Measurements from ENCODE around the gene ROBO1. TPM values are rescaled to one million over a fixed set of nuclear protein-coding genes. Genes with fewer than 3 reads are reported as not detected.

The ROBO1 gene
- total RNA-seq, 1 experiment from 2014 or later = 73.4 TPM

DNA sequence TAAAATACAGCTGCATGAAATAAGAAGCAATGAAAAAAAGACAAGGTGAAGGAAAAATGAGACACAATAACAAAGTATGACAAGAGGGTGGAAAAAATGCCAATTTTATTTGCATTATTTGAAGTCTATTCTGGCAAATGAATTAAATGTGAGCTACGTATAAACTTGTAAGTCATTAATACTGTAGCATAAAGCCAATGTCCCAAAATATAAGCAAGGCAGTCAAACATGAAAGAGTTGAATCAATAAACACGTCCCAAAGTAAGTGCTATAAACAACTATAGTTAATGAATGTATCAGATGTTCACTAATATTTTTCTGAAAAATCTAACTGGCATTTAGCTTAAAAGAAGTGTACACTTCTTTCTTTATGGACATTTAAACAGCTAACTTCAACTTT lies 481.9 kb downstream of the ROBO1 start:
- H3K4me3 ChIP-seq = no peak overlapping the region

DNA sequence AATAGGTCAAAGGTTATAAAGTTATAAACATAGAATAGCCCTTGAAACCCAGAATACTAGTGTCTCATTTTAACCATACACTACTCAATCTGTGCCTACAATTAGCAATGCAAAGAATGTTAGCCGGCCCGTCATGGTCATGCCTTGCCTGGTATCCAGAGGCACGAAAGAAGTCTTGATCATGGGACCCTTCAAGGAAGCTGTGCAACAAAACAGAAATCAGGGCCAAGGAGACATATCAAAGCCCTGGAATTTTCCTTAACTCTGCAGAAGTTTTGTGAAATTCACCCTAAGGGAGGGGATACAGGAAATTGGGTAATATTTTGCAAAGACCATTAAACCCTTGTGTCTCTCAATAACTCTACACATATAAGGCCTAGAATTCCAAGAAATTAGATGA lies 482.4 kb downstream of the ROBO1 start:
- Histone ChIP-seq H3K9me3 (replicated peaks) (no peaks in the 10 kb centered on the region), H3K4me1 (no peaks in the 10 kb centered on the region), H3K27me3 (no peaks in the 10 kb centered on the region), H3K36me3 (no peaks in the 10 kb centered on the region), H3K4me3 (no peak overlapping the region), H3K27ac (no peak overlapping the region)
- DNase-seq = no peak

More for the DNA sequence above, 481.9 kb downstream of the ROBO1 start:
- Histone ChIP-seq H3K9me3 (replicated peaks) (no peaks in the 10 kb centered on the region), H3K27me3 (no peaks in the 10 kb centered on the region), H3K36me3 (no peaks in the 10 kb centered on the region), H3K4me1 (no peaks in the 10 kb centered on the region), H3K27ac (no peak overlapping the region)
- DNase-seq = no peak

DNA sequence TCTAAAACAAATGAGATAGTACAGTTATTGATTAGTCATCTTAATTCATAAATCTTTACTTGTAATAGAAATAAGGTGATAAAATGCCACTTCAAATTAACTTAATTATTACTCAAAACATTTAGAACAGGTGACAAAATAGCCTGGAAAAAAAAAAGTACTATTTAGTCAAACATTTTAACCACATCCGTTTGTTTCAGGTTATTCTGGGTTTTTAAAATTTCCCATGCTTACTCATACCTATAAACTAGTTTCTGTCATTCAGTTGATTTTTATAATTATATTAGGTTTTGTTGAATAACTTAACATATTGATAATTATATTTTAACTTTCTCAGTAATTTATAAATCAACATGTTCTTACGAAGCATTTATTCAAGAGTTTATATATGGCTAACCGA lies 483.0 kb downstream of the ROBO1 start:
- H3K27me3 ChIP-seq = no peaks in the 10 kb centered on the region
- H3K9me3 ChIP-seq (replicated peaks) = no peaks in the 10 kb centered on the region; the same call in 1 of the 2 replicates
- no peak overlapping the region for H3K4me3 ChIP-seq
- no peaks in the 10 kb centered on the region for H3K4me1 ChIP-seq
- no peak overlapping the region for H3K27ac ChIP-seq
- H3K36me3 ChIP-seq = no peaks in the 10 kb centered on the region
- DNase-seq = no peak

DNA sequence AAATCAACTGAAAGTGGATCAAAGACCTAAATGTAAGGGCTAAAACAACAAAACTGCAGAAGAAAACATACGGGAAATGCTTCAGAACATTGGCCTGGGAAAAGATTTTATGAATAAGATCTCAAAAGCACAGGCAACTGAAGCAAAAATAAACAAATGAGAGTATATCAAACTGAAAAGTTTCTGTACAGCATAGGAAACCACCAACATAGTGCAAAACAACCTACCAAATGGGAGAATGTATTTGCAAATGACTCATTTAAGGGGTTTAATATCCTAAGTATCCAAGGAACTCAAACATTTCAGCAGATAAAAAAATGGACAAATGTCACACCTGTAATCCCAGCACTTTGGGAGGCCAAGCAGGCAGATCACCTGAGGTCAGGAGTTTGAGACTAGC lies 489.1 kb downstream of the ROBO1 start:
- H3K4me3 ChIP-seq = no peak overlapping the region
- H3K27me3 ChIP-seq = no peaks in the 10 kb centered on the region
- H3K9me3 ChIP-seq (replicated peaks) = no peaks in the 10 kb centered on the region; the same call in 1 of the 2 replicates
- no peak for DNase-seq
- no peaks in the 10 kb centered on the region for H3K4me1 ChIP-seq
- no peak overlapping the region for H3K27ac ChIP-seq
- H3K36me3 ChIP-seq = no peaks in the 10 kb centered on the region

DNA sequence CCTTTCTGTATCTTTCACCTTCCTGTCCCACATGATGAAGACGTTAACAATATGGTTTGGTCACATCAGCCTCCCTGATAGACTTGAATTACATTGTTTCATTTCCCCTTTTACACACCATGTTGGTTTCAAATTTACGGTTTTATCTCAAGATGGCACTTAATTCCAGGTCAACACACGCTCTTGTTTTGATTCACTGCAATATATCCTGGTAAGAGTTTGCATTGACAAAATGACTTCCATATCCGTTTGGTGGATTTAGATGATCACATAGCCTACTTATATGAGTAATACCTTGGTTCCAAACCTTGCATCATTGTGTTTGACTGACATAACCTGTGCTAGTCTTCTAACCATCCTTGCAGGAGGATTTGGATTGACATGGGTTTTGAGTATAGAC lies 499.4 kb downstream of the ROBO1 start:
- H3K27ac ChIP-seq = no peak overlapping the region
- H3K27me3 ChIP-seq = no peaks in the 10 kb centered on the region
- no peak for DNase-seq
- H3K9me3 ChIP-seq (replicated peaks) = 0 out of 2 replicates have a peak, but pooled peaks cover 5% of the 10 kb centered on the region
- no peak overlapping the region for H3K4me3 ChIP-seq
- H3K36me3 ChIP-seq = no peaks in the 10 kb centered on the region
- H3K4me1 ChIP-seq = no peaks in the 10 kb centered on the region

DNA sequence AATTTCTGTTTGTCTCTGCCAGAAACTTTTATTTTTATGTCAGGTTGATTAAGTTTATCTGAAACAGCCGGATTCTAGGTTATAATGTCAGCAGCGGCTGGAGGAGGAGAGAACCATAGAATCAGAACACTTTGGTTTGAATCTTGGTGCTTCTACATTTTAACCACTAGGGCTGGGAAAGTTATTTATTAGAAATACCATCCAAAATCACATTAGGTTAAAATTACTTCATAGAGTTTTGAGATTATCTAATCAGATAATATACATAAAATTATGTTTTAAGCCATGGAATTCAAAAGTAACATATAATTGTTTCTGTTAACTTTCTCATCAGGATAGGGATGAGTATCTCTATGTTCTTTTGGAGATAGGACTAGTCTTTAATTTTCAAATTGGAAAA lies 502.9 kb downstream of the ROBO1 start:
- H3K27me3 ChIP-seq = no peaks in the 10 kb centered on the region
- DNase-seq = no peak
- H3K4me1 ChIP-seq = no peaks in the 10 kb centered on the region
- H3K27ac ChIP-seq = no peak overlapping the region
- H3K36me3 ChIP-seq = no peaks in the 10 kb centered on the region
- no peaks in the 10 kb centered on the region for H3K9me3 ChIP-seq (replicated peaks)
- H3K4me3 ChIP-seq = no peak overlapping the region

DNA sequence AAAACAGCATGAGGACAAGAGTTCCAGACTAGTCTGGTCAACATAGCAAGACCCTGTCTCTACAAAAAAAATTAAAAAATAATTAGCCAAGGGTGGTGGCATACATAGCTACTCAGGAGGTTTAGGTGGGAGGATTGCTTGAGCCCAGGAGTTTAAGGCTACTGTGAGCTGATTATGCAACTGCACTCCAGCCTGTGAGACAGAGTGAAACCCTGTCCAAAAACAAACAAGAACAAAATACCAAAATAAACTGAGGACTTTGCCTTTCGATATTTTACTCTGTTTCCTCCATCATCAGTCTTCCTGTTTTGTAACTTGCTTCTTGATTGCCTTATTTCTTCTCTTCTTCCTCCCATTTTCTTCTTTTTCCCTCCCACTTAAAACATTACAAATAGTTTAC lies 504.4 kb downstream of the ROBO1 start:
- Histone ChIP-seq H3K4me1 (no peaks in the 10 kb centered on the region), H3K4me3 (no peak overlapping the region), H3K27ac (no peak overlapping the region), H3K36me3 (no peaks in the 10 kb centered on the region), H3K9me3 (replicated peaks) (no peaks in the 10 kb centered on the region), H3K27me3 (no peaks in the 10 kb centered on the region)
- no peak for DNase-seq

DNA sequence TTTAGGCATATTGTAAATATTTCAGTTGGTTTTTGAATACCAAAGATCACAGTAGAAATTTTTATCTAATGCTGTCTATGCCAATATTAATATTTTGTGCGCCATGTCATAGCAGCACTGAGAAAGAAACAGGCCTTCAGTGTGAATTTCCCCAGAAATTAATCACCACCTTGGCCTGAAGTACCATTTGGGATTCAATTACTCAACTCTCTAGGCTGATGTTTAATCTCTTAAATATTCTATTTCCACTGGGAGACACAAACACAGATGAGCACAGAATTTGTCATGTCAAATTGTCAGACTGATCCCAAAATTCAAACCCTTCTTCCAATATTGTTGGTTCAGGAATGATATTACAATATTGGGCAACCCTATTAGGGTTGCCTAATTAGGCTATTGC lies 509.3 kb downstream of the ROBO1 start:
- no peak overlapping the region for H3K27ac ChIP-seq
- no peak for DNase-seq
- no peaks in the 10 kb centered on the region for H3K4me1 ChIP-seq
- no peaks in the 10 kb centered on the region for H3K27me3 ChIP-seq
- no peaks in the 10 kb centered on the region for H3K36me3 ChIP-seq
- H3K4me3 ChIP-seq = no peak overlapping the region
- H3K9me3 ChIP-seq (replicated peaks) = no peaks in the 10 kb centered on the region

DNA sequence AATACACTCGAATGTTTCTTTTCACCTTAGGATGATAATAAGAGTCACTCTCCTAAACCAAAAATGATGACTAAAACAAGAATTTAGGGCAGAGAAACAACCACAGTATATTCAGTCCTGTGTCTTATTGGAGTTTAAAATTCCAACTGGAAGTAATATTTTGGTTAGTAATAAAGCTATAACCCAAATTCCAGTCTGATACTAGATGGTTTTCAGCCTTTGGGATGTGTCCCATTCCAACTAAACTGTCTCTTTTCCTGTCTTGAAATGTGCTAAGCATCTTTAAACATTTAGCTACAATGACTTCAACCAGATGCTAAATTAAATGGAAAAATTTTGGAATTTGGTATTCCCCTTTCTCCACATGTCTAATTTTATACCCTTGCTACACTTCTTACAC lies 510.0 kb downstream of the ROBO1 start:
- H3K4me3 ChIP-seq = no peak overlapping the region
- no peaks in the 10 kb centered on the region for H3K36me3 ChIP-seq
- H3K27me3 ChIP-seq = no peaks in the 10 kb centered on the region
- H3K4me1 ChIP-seq = no peaks in the 10 kb centered on the region
- DNase-seq = no peak
- no peaks in the 10 kb centered on the region for H3K9me3 ChIP-seq (replicated peaks)
- H3K27ac ChIP-seq = no peak overlapping the region

DNA sequence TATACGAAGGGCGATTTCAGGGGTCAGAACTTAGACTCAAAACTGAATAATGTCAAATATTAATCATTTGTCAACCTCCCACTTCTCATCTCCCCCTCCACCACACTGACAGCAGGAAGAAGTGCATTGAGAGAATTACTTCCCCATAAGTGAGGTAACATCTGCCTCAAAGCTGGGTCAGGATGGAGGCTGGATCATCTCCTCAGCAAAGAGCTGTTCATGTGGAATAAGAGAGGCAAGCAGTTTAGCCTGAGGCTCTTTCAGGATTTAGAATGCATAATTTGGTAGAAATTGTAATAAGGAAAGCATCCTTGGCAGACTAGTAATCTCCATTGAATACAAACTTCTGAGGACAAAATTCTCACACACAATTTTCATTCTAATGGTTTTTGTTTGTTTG lies 512.1 kb downstream of the ROBO1 start:
- H3K9me3 ChIP-seq (replicated peaks) = no peaks in the 10 kb centered on the region
- H3K27ac ChIP-seq = no peak overlapping the region
- H3K4me3 ChIP-seq = no peak overlapping the region
- no peaks in the 10 kb centered on the region for H3K4me1 ChIP-seq
- H3K27me3 ChIP-seq = no peaks in the 10 kb centered on the region
- DNase-seq = no peak
- H3K36me3 ChIP-seq = no peaks in the 10 kb centered on the region

DNA sequence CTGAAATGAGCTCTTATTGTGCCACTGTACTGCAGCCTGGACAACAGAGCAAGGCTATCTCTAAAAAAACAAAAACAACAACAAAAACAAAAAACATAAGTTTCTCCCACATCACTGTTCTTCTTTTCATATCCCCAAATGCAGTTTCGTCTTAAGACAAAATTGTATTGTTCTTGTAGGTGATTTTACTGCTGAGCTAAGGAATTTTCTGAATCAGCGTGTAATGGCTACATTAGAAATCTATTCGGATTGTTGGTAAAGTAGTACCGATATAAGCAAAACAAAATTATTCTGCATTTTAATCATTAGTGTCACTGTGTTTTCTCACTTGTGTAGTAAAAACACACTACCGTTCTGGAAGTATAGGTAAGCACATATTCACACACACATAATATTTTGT lies 512.5 kb downstream of the ROBO1 start:
- DNase-seq = no peak
- Histone ChIP-seq H3K36me3 (no peaks in the 10 kb centered on the region), H3K27ac (no peak overlapping the region), H3K4me1 (no peaks in the 10 kb centered on the region), H3K4me3 (no peak overlapping the region), H3K9me3 (replicated peaks) (no peaks in the 10 kb centered on the region), H3K27me3 (no peaks in the 10 kb centered on the region)

DNA sequence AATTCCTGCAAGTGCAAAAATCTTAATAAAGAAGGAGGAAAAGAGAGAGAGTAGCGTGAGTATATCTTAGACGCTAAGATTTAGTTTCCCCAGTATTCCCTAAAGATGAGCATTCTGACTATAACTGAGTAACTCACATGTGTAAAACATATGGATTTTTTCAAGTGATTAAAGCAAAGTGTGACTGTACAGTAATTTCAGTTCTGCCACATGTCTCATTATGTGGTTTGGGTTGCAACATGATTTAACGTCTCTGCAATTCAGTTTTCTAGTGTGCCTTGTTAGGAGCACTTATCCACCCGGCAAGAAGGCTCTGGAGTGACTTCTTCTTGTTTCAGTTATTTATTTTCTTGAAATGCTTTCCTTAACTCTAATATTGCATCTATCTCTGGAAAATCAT lies 514.1 kb downstream of the ROBO1 start:
- Histone ChIP-seq H3K9me3 (replicated peaks) (no peaks in the 10 kb centered on the region), H3K27ac (no peak overlapping the region), H3K4me3 (no peak overlapping the region), H3K4me1 (peaks cover 2% of the 10 kb centered on the region; the same call in 1 of the 2 replicates), H3K36me3 (no peaks in the 10 kb centered on the region), H3K27me3 (no peaks in the 10 kb centered on the region)
- DNase-seq = no peak

DNA sequence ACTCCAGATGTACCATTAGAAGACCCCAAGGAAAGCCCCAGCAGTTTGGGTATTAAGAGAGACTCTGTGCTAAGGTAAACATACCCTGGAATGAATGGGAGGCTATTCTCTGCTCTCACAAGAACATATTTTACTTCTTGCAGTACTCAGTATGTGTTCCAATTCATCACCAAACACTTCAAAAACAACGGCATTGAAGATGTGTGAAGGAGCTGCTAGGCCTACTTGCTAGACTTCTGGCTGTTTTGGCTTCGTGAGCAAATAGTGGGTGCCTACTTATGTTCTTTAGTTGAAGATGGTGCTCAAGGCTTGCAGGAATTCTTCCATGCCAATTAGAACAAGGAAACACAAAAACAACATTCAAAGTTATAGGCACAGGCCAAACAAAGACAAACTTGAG lies 514.5 kb downstream of the ROBO1 start:
- H3K36me3 ChIP-seq = no peaks in the 10 kb centered on the region
- no peak overlapping the region for H3K4me3 ChIP-seq
- no peaks in the 10 kb centered on the region for H3K9me3 ChIP-seq (replicated peaks)
- peaks cover 2% of the 10 kb centered on the region; the same call in 1 of the 2 replicates for H3K4me1 ChIP-seq
- H3K27ac ChIP-seq = no peak overlapping the region
- DNase-seq = no peak
- H3K27me3 ChIP-seq = no peaks in the 10 kb centered on the region

DNA sequence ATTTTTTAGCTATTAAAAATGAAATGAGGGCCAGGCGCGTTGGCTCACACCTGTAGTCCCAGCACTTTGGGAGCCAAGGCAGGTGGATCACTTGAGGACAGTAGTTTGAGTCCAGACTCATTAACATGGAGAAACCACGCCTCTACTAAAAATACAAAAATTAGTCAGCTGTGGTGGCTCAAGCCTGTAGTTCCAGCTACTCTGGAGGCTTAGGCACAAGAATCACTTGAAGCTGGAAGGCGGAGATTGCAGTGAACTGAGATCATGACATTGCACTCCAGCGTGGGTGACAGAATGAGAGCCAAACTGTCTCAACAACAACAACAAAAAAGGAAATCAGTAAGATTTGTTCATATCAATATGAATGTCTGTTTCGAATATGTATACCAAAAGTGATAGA lies 517.1 kb downstream of the ROBO1 start:
- no peaks in the 10 kb centered on the region for H3K9me3 ChIP-seq (replicated peaks)
- H3K4me1 ChIP-seq = peaks cover 9% of the 10 kb centered on the region
- no peak for DNase-seq
- no peak overlapping the region for H3K27ac ChIP-seq
- no peaks in the 10 kb centered on the region for H3K36me3 ChIP-seq
- H3K4me3 ChIP-seq = no peak overlapping the region
- no peaks in the 10 kb centered on the region for H3K27me3 ChIP-seq

DNA sequence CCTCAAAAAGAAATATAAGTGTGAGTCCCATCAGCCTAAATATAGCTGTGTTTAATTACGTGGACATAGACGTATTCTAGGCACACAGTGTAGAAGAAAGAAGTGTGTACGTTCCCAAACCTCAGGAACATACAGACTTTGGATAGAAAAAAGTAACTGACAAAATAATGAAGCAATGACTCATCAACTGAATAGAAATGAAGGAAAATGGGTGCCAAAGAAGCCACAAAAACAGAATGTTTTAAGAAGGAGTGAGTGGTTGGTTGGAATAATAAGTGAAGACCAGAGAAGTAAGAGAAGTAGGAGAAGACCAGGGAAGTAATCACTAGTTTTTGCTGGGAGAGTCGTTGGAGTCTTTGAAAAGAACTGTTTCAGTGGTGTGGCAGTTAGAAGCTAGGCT lies 518.1 kb downstream of the ROBO1 start:
- Histone ChIP-seq H3K36me3 (no peaks in the 10 kb centered on the region), H3K9me3 (replicated peaks) (no peaks in the 10 kb centered on the region), H3K27ac (no peak overlapping the region), H3K4me3 (no peak overlapping the region), H3K27me3 (no peaks in the 10 kb centered on the region), H3K4me1 (peaks cover 17% of the 10 kb centered on the region)
- DNase-seq = no peak

DNA sequence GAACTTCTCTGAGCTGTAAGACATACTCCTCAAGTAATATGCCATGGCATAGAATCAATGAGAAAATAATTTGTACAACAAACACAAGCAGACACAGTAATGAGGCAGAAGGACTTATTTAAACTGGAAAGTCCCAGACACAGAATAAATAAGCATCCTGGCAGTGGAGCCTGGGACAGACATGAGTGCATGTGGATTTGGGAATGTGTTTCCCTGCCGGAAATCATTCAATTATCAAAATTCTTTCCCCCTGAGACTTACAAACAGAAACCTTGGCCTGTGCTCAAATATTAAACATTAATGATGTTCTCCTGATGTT lies 520.1 kb downstream of the ROBO1 start:
- no peak for DNase-seq
- no peak overlapping the region for H3K4me3 ChIP-seq

More for the DNA sequence above, 520.1 kb downstream of the ROBO1 start:
- peaks cover 3% of the 10 kb centered on the region; the same call in 1 of the 2 replicates for H3K9me3 ChIP-seq (replicated peaks)
- H3K4me1 ChIP-seq = peaks cover 17% of the 10 kb centered on the region
- H3K27me3 ChIP-seq = no peaks in the 10 kb centered on the region
- H3K27ac ChIP-seq = no peak overlapping the region
- H3K36me3 ChIP-seq = no peaks in the 10 kb centered on the region

All from SJCRH30 (cell line).